ENCODE results near the gene MKRN1. TPM values are rescaled to one million over a fixed set of nuclear protein-coding genes. Genes with fewer than 3 reads are reported as not detected.
A peak's percentile ranks its signal among the peaks of the same experiment; 100 is the strongest.
"Not testable (repeated sequence)": the region's sequence is repeated elsewhere in the genome, so short reads cannot be mapped to it uniquely, and the experiment has no call there.

Gene MKRN1
- total RNA-seq, 1 donor from 2014 or later = 99.0 TPM

DNA sequence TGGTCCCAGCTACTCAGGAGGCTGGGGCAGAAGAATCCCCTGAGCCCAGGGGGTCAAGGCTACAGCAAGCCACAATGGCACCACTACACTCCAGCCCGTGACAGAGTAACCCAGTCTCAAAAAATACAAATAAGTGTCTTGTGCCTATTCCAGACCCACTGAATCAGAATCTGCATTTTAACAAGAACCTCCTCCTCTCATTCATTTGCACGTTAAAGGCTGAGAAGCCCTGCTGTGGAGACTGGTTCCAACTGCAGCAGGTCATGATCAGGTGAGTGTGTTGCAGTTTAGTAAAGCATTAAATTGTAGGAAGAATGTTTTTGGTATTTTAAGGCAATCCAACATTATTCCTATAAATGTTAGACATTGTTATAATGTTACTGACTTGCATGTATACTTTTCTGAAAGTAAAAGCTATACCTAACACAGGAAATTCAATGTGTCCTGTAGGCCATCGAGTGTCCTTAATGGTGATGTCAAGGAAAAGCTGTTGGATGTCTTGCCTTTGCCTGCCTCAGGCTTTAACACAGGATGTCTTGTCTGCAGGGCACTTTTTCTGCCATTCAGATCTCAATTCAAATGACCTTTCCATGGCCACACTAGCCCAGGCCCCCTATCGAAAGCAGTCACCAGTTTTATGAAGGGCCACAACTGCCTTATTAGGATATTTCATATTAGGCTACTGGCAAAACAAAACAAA is 30.4 kb downstream of the MKRN1 start:
- DNase-seq (ENCODE audit: missing footprints) (no peak), ATAC-seq (no peak)
- intact Hi-C loops (cut with DNase I) = no loop called here

DNA sequence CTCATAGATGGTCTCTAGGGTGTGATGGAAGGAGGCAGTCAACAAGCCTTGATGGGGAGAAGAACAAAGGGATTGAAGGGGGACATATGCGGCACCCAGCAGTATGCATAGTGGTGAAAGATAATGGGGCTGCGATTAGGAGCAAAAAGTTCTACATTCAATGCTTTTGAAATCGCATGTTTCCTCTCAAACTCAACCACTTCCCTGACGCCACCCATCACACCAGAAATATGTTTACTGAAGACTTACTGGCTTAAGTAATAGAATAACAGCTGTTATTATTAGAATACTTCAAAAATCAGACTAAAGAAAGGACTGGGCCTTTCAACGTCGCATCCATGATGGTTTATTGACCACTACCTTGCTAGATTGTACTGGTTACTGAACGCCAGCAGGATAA is 31.5 kb downstream of the MKRN1 start:
- ATAC-seq = no peak
- no peak for DNase-seq (ENCODE audit: missing footprints)
- intact Hi-C loops (cut with DNase I) = no loop called here

DNA sequence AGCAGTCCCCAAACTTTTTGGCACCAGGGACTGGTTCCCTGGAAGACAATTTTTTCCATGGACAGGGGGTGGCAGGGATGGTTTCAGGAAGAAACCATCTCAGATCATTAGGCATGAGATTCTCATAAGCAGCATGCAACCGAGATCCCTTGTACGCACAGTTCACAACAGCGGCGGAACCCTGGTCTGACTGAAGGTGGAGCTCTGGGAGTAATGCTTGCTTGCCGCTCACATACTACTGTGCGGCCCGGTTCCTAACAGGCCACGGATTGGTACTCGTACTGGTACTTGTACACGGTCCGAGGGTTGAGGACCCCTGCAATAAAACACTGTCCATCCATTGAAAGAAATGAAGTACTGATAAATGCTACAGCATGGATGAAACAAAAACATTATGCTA is 32.8 kb downstream of the MKRN1 start:
- intact Hi-C loops (cut with DNase I) = no loop called here
- DNase-seq (ENCODE audit: missing footprints) (no peak), ATAC-seq (no peak)

DNA sequence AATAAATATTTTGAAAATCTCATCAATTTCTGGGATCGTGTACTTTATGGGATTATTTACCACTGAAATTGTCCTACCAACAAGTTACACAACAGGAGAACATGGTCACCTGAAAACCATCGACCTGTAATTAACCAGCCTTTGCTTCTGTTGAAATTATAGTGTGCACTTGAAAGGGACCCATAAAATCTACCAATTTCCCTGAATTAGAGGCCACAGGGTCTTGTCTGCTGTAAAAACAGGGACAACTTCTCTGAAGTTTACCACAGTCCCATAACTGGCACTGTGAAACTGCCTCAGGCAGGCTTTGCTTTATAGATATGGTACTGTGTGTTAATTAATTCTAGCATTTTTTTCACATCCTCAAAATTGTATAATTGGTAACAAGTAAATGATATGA is 37.8 kb downstream of the MKRN1 start:
- ATAC-seq (no peak), DNase-seq (ENCODE audit: missing footprints) (no peak)
- intact Hi-C loops (cut with DNase I) = no loop called here

DNA sequence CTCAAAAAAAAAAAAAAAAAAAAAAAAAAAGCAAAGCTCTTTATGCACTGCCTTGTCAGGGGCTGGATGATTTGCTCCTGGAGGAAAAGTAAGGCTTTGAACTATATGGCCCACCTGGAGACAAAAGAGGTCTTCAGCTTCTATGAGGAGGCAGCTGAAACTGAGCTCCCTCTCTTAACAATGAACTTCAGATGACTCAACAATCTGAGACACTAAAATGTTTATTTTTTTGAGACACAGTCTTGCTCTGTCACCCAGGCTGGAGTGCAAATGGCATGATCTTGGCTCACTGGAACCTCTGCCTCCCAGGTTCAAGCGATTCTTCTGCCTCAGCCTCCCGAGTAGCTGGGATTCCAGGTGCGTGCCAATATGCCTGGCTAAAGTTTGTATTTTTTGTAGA is 38.7 kb downstream of the MKRN1 start:
- no peak for ATAC-seq
- no peak for DNase-seq (ENCODE audit: missing footprints)

DNA sequence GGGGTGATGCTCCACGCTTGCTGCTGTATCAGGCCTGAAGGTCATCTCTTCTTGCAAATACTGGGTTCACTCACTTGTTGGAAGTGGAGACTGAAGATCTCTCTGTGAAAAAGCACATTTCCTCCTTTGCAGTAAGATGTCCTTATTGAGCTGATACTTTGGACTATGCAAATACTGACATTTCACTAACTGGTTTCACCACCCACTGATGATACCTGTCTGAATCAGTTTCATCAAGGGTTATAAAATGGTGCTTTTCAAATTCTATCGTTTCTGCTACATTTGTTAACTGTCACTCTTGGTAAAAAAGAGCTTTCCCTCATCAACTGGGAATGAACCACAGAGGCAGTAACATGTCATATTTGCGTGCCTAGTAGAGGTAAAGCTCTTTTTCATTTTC is 39.9 kb downstream of the MKRN1 start:
- DNase-seq (ENCODE audit: missing footprints) = no peak
- ATAC-seq = no peak
- intact Hi-C loops (cut with DNase I) = no loop called here

More for the DNA sequence above, 38.7 kb downstream of the MKRN1 start:
- intact Hi-C loops (cut with DNase I) = no loop called here

DNA sequence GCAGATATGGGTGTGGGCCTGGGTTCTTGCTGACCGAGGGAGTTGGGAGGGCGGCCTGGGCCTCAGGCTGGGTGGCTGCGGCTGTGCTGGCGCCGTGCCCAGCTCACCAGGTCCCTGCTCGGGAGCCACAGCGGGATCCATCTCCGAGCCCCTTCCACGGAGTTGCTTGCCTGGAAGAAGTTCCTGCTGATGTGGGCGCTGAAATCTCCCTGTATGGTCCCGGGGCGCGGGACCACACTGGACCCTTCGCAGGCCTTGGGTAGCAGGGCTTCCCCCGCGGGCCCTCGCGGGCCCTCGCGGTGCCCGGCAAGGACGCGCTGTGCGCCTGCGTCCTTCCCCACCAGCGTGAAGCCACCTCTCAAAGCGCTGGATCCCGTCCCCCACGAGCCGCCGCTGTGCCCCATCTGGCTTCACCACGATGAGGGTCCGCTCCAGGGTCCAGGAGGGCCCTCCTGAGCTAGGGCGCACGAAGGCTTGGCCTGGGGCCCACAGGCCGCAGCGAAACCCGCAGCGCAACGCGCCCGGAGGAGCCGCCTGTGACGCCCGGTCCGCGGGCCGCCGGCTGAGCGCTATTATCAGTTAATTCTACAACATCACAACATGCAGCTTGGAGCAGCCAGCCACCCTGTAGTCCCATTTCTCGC is 43.9 kb downstream of the MKRN1 start:
- ATAC-seq (peak; percentile 72), DNase-seq (ENCODE audit: missing footprints) (no peak)
- intact Hi-C loops (cut with DNase I) = no loop called here

DNA sequence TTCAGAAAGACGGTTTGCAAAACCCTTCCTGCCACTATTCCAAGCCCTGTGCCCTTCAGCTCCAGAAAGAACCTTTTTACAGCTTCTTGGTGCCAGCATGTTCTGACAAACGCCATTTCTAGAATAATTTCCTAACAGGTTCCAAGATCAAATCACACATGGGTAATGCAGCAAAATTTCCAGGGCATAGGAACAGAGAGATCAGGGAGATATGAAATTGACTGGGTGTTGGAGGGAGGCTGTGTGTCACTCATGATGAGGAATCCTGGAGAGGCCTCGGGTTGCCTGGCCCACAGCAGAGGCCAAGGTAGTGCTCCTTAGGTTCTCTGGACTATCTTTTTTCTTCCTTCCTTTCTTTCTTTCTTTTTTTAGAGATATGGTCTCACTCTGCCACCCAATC is 45.9 kb downstream of the MKRN1 start:
- DNase-seq (ENCODE audit: missing footprints) (no peak), ATAC-seq (no peak)
- intact Hi-C loops (cut with DNase I) = no loop called here

DNA sequence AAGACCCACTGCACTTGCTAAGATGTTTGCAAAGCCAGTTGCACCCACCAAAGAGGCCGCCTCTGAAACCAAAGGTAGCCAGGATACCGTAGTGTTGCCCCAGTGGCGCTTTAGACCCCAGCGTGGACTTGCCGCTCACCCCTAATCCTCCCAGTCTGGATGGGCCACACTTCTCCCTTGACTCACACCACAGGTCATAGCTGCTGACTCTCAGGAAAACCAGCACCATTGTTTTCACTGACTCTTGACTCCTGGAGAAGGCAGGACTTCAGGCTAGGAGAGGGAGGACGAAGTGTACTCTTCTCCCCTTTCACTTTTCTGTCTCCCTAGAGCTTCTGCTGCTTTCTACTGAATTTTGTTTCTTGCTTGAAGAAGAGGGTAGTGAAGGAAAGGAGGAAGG is 53.2 kb downstream of the MKRN1 start:
- intact Hi-C loops (cut with DNase I) = no loop called here
- ATAC-seq = no peak
- DNase-seq (ENCODE audit: missing footprints) = no peak

DNA sequence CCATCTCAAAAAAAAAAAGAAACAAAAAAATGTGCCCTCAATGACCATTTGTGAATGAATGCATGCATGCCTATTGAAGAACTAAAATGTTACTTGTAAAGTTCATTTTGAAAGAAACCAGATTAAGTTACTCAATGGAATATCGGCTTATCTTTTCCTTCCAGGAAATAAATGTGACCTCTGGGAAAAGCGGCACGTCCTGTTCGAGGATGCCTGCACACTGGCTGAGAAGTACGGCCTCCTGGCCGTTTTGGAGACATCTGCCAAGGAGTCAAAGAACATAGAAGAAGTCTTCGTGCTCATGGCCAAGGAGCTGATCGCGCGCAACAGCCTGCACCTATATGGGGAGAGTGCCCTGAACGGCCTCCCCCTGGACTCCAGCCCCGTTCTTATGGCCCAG is 53.6 kb downstream of the MKRN1 start:
- intact Hi-C loops (cut with DNase I) = no loop called here
- no peak for ATAC-seq
- DNase-seq (ENCODE audit: missing footprints) = no peak

DNA sequence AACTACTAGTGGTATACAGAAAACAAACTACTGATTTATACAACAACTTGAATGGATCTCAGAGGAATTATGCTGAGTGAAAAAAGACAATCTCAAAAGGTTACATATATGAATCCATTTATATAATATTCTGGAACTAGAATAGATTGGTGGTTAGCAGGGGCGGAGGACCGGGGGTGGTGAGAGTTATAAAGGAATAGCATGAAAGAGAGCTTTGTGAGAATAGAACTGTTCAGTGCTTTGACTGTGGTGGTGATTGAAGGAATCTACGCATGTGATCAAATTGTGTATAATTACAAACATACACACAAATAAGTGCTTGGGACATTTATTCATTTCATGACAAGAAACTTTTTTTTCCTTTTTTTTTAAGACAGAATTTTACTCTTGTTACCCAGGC is 55.8 kb downstream of the MKRN1 start:
- intact Hi-C loops (cut with DNase I) = no loop called here
- ATAC-seq = no peak
- DNase-seq (ENCODE audit: missing footprints) = no peak

DNA sequence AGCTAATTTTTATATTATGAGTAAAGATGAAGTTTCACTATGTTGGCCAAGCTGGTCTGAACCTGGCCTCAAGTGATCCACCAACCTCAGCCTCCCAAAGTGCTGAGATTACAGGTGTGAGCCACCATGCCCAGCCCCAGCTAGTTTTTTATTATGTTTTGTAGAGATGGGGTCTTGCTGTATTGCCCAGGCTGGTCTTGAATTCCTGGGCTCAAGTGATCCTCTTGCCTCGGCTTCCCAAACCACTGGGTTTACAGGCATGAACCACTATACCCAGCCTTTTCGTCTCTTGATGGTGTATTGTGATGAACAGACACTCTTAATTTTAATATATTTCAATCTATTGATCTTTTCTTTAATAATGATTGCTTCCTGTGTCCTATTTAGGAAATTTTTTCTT is 57.8 kb downstream of the MKRN1 start:
- no peak for DNase-seq (ENCODE audit: missing footprints)
- ATAC-seq = no peak
- intact Hi-C loops (cut with DNase I) = no loop called here

DNA sequence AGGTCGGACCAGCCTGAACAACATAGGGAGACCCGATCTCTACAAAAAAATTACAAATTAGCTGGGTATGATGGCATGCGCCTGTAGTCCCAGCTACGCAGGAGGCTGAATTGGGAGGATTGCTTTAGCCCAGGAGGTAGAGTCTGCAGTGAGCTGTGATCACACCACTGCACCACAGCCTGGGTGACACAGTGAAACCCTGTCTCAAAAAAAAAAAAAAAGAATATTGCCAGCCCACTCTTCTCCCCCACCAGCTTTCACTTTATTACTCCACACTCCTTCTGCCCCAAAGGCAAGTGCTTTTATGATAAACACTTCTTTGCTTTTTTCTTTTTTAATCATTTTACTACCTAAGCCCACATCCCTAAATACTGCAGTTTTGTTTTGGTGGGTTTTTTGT is 60.7 kb downstream of the MKRN1 start:
- intact Hi-C loops (cut with DNase I) = no loop called here
- no peak for ATAC-seq

DNA sequence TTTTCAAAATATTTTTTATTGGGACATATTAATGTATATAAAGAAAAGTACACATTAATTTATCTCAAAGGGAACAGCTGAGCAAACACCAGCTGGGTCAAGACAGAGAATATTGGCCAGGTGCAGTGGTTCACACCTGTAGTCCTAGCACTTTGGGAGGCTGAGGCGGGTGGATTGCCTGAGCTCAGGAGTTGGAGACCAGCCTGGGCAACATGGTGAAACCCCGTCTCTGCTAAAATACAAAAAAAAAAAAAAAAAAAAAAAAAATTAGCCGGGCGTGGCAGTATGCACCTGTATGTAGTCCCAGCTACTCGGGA is 61.2 kb downstream of the MKRN1 start:
- DNase-seq (ENCODE audit: missing footprints); ATAC-seq; intact Hi-C loops (cut with DNase I): not testable (repeated sequence)

More for the DNA sequence above, 60.7 kb downstream of the MKRN1 start:
- DNase-seq (ENCODE audit: missing footprints) = no peak

DNA sequence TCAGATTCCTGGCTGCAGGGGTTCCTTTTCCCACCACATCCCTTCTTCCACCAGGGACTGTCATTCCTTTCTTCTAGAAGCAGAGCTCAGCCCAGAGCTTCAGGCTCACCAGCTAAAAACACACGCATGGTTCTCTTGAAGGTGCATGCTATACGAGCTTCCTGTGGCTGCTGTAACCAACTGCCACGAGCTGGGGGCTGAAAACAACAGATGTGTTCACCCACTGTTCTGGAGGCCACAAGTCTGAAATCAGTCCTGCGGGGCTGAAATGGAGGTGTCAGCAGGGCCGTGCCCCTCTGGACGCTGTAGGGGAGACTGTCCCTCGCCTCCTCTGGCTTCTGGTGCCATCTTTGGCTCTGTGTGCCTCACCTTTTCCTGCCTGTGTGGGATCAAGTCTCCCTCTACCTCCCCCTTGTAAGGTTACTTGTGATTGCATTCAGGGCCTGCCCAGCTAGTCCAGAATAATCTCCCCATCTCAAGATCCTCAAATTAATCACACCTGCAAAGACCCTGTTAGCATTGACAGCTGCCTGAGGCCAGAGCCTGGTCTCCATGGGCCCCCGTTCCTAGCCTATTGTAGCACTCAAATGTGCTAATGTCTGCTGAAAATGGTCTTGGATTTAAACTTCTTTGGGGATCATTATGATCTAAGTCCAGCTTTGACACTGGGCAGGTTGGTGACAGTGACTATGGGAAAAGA is 61.7 kb downstream of the MKRN1 start:
- no peak for DNase-seq (ENCODE audit: missing footprints)
- intact Hi-C loops (cut with DNase I) = no loop called here
- no peak for ATAC-seq

DNA sequence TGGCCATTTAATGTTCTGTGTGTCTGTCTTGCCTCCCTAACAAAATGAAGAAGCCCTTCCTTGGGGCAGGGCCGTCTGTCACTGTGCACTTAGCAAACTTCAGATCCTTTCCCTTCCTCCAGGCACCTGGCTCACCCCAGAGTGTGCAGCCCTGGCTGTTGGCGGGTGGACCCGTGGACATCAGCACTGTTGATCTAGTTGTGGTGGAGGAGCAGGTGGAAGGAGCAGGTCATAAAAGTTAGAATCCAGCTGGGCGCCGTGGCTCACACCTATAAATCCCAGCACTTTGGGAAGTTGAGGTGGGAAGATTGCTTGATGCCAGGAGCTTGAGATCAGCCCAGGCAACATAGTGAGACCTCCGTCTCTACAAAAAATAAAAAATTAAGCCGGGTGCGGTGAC is 62.7 kb downstream of the MKRN1 start:
- ATAC-seq (no peak), DNase-seq (ENCODE audit: missing footprints) (no peak)
- intact Hi-C loops (cut with DNase I) = no loop called here

DNA sequence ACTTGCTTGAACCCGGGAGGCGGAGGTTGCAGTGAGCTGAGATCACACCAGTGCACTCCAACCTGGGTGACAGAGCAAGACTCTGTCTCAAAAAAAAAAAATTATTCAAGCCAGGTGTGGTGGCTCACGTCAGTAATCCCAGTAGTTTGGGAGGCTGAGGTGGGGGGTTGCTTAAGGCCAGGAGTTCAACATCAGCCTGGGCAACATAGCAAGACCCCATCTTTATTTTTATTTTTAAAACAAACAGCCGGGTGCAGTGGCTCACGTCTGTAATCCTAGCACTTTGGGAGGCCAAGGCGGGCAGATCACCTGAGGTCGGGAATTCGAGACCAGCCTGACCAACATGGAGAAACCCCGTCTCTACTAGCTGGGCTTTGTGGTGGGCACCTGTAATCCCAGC is 63.5 kb downstream of the MKRN1 start:
- intact Hi-C loops (cut with DNase I); DNase-seq (ENCODE audit: missing footprints); ATAC-seq: not testable (repeated sequence)

DNA sequence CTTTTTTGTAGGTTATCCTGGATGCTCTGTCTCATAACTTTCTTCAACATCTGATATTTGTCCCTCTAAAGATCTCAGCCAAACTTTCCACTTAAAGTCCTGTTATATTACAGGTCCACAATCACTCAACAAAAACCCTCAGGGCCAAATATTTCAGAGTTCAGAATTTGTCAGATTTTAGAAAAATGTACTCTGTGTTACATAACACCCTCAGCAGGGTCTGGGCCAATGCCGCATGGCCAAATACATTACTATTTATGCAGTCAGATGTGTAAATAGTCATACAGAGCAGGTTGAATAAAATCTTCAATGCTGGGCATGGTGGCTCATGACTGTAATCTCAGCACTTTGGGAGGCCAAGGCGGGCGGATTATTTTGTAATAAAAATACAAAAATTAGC is 63.9 kb downstream of the MKRN1 start:
- DNase-seq (ENCODE audit: missing footprints) (no peak), ATAC-seq (no peak)
- intact Hi-C loops (cut with DNase I) = no loop called here

DNA sequence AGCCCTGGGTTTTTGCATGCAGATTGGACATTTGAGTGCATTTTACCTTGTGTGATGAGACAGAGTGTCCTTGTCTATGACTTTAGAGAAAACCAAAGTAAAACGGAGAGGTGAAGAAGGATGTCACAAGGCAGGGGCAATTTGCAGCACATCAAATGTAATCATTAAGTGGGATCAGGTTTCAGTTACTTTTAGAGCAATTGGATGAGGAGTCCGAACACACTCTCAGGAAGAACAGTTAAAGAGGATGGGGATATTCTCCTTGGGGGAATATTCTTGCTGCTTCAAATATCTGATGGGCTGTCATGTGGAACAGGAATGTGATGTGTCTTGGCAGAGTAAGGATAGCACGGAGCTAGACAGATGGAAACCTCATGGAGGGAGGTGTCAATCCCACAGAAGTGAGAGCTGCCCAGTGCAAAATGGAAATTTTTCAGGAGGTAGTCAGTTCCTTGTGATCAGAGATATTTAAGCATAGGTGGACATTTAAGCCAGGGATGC is 74.7 kb downstream of the MKRN1 start:
- intact Hi-C loops (cut with DNase I) = no loop called here
- DNase-seq (ENCODE audit: missing footprints) = no peak
- ATAC-seq = no peak

DNA sequence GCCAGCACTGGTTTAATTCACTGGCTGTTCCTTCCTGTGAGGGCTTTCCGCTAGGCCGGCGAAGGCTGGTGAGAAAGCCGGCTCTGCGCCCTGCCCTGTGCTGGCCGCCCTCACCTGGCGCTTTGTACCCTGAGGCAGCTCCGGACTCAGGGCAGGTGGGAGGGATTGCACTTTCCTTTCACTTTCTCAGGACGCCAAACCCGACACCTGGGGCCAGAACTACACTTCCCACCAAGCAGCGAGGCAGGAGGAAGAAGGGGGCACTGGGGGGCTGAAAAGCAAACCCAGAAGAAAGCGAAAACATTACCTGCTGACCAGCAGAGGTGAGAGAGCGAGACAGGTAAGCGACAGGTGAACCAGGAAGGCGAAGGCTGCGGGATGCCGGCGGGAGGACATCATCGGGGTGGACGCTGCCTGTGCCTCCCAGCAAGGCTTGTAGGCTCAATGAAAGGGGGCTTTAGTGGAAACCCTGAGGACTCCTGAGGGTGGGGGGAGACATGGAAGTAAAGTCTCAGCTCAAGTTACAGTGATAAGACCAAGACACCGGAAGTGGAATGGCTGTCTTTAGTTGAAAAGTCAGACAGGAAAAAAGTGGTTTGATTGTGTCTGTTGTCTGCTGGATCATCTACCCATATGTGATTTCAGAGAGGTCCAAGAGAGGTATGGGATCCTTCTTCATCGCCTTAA is 75.3 kb downstream of the MKRN1 start, which contains the start of gene RAB19:
Gene RAB19 (plus strand): TSS at position 181 of the 687 bp plus-strand sequence. CDS start 3,589 bp downstream, outside the sequence.
- DNase-seq (ENCODE audit: missing footprints) (no peak), ATAC-seq (no peak)
- intact Hi-C loops (cut with DNase I) = no loop called here

Measured in Right ventricle myocardium inferior (tissue), 1 donor.